GM12878 (cell line): ENCODE measurements around the gene ELFN2. TPM values are rescaled to one million over a fixed set of nuclear protein-coding genes. Genes with fewer than 3 reads are reported as not detected.

ENCODE experiments used
- ATAC-seq: fragments of 200-7000 bp; cut with Tn5 transposase; 3 replicates; pipeline ENCODE4 v1.9.1; 2020; ENCODE audit warnings: mild to moderate bottlenecking, moderate library complexity
- BruUV-seq: library from RNA; stranded (reverse); fragments of 400-500 nt; replicated peaks from 2 replicates; lab custom pipeline; 2021; lab: Mats Ljungman, UMichigan
- CTCF ChIA-PET: fragments of 300-600 bp; sonication (Branson Sonifier 250); formaldehyde crosslinking; extraction: SDS; loops from one replicate; lab custom pipeline; 2021; ENCODE audit warnings: inconsistent platforms; lab: Yijun Ruan, JAX
- POLR2A ChIA-PET: fragments of 350-600 bp; formaldehyde crosslinking; extraction: SDS; loops from one replicate; lab custom pipeline; 2021; ENCODE audit warnings: inconsistent platforms; lab: Charles Lee
- RAD21 ChIA-PET: fragments of 300-600 bp; sonication (Branson Sonifier 250); formaldehyde crosslinking; loops from one replicate; lab custom pipeline; 2023; ENCODE audit warnings: antibody characterized with exemption; ENCODE audit not compliant: unreplicated experiment; lab: Charles Lee
- SMC1A ChIA-PET: fragments of 300-600 bp; sonication (Branson Sonifier 250); formaldehyde crosslinking; loops from one replicate; lab custom pipeline; 2023; ENCODE audit not compliant: unreplicated experiment, uncharacterized antibody; lab: Charles Lee
- DNase-seq: peaks from one replicate; pipeline ENCODE4 v3.0.0-alpha.2; 2011; ENCODE audit warnings: low read depth, low spot score
- FAIRE-seq: peaks from 3 replicates; lab custom pipeline; 2011; peaks lifted over from hg19 to GRCh38; lab: Jason Lieb, UNC
- H2AFZ ChIP-seq: 2 replicates; pipeline ENCODE4 v1.6.0; 2011; ENCODE audit warnings: low read depth, low read length, control low read depth; ENCODE audit not compliant: control insufficient read depth
- H3K27ac ChIP-seq: 2 replicates; pipeline ENCODE4 v1.5.1; 2011; ENCODE audit warnings: control low read depth; ENCODE audit not compliant: control insufficient read depth, insufficient read depth
- H3K27me3 ChIP-seq, 2 experiments: replicated peaks in 1 of 2; 2 replicates each; pipeline versions ENCODE4 v1.6.0 to v1.6.1; 2011; ENCODE audit warnings: low read length in 1 of 2; ENCODE audit not compliant: control insufficient read depth in 2 of 2, insufficient read depth in 2 of 2
- H3K36me3 ChIP-seq, 2 experiments: 2 replicates each; pipeline ENCODE4 v1.5.1; 2011; ENCODE audit warnings: low read length in 1 of 2; ENCODE audit not compliant: control insufficient read depth in 2 of 2, insufficient read depth in 2 of 2
- H3K4me1 ChIP-seq: 2 replicates; pipeline ENCODE4 v1.6.1; 2011; ENCODE audit warnings: mild to moderate bottlenecking, low read length, moderate library complexity, mixed read lengths; ENCODE audit not compliant: control insufficient read depth, insufficient read depth
- H3K4me2 ChIP-seq: 2 replicates; pipeline ENCODE4 v1.6.0; 2011; ENCODE audit warnings: control low read depth; ENCODE audit not compliant: control insufficient read depth, insufficient read depth
- H3K4me3 ChIP-seq: fragments of 200-600 bp; sonication (generic); 2 replicates; pipeline ENCODE4 v1.5.1; 2016
- H3K79me2 ChIP-seq: 2 replicates; pipeline ENCODE4 v1.6.0; 2011; ENCODE audit warnings: low read length; ENCODE audit not compliant: control insufficient read depth, insufficient read depth
- H3K9ac ChIP-seq: 2 replicates; pipeline ENCODE4 v1.8.0; 2011; ENCODE audit warnings: low read length, control low read depth, mixed read lengths; ENCODE audit not compliant: control insufficient read depth, insufficient read depth
- H3K9me3 ChIP-seq: replicated peaks from 3 replicates; pipeline ENCODE4 v1.5.1; 2011; ENCODE audit warnings: mild to moderate bottlenecking, low read length; ENCODE audit not compliant: control insufficient read depth, insufficient read depth
- H4K20me1 ChIP-seq: 2 replicates; pipeline ENCODE4 v1.6.0; 2011; ENCODE audit not compliant: control insufficient read depth, insufficient read depth
- DPF2 ChIP-seq: fragments of 450-650 bp; IDR thresholded peaks from 2 replicates; pipeline ENCODE4 v1.6.1; 2017; ENCODE audit warnings: mild to moderate bottlenecking
- EZH2 ChIP-seq: IDR thresholded peaks from 2 replicates; pipeline ENCODE4 v1.6.1; 2012; ENCODE audit warnings: low read depth, mild to moderate bottlenecking, control low read depth, inconsistent platforms, low read length, borderline replicate concordance; ENCODE audit not compliant: control insufficient read depth
- IRF5 ChIP-seq: fragments of 450-650 bp; IDR thresholded peaks from 2 replicates; pipeline ENCODE4 v1.6.1; 2017; ENCODE audit warnings: borderline replicate concordance
- JUNB ChIP-seq: IDR thresholded peaks from 2 replicates; pipeline ENCODE4 v1.6.1; 2016; ENCODE audit warnings: antibody characterized with exemption, mild to moderate bottlenecking
- NFYA ChIP-seq: IDR thresholded peaks from 2 replicates; pipeline ENCODE4 v1.6.1; 2011; ENCODE audit warnings: low read depth, mild to moderate bottlenecking, low read length, improper control_type of control experiment, borderline replicate concordance
- NRF1 ChIP-seq: conservative IDR thresholded peaks from 2 replicates; pipeline ENCODE4 v1.6.1; 2011; ENCODE audit warnings: mild to moderate bottlenecking, low read depth, low read length, improper control_type of control experiment
- POLR2AphosphoS2 ChIP-seq: IDR thresholded peaks from 2 replicates; pipeline ENCODE4 v1.6.1; 2011; ENCODE audit warnings: low read depth, mild to moderate bottlenecking, low read length, improper control_type of control experiment, moderate library complexity
- SIN3A ChIP-seq: IDR thresholded peaks from 2 replicates; pipeline ENCODE4 v1.6.1; 2012; ENCODE audit warnings: low read depth, low read length, improper control_type of control experiment
- SIX5 ChIP-seq: IDR thresholded peaks from 2 replicates; pipeline ENCODE4 v1.6.1; 2011; ENCODE audit warnings: mild to moderate bottlenecking, low read depth, low read length, moderate library complexity; ENCODE audit not compliant: severe bottlenecking
- STAT3 ChIP-seq: IDR thresholded peaks from 2 replicates; pipeline ENCODE4 v1.6.1; 2011; ENCODE audit warnings: low read depth, low read length, improper control_type of control experiment
- YBX1 ChIP-seq: fragments of 450-650 bp; IDR thresholded peaks from 2 replicates; pipeline ENCODE4 v1.6.1; 2016; ENCODE audit warnings: antibody characterized with exemption
- ZNF207 ChIP-seq: fragments of 450-650 bp; IDR thresholded peaks from 2 replicates; pipeline ENCODE4 v1.6.1; 2014; ENCODE audit warnings: antibody characterized with exemption, mild to moderate bottlenecking, borderline replicate concordance
- WGBS: methylation state at CpG from one replicate; pipeline ENCODE4 v1.1.6; 2016; ENCODE audit warnings: low lambda C conversion rate; ENCODE audit not compliant: insufficient replicate concordance, insufficient coverage; ENCODE audit errors: missing lambda C conversion rate; 5-methylcytosine and 5-hydroxymethylcytosine counted together
- in situ Hi-C: fragments of 300-500 bp; cut with MboI; formaldehyde crosslinking; loops from 9 replicates; pipeline ENCODE4 v1.14.3; 2018; ENCODE audit warnings: mixed read lengths
- intact Hi-C: fragments of 100-400 bp; cut with micrococcal nuclease; formaldehyde crosslinking; loops from one replicate; pipeline ENCODE4 v1.14.2; 2022; ENCODE audit not compliant: unreplicated experiment
- polyA plus RNA-seq, 11 experiments: library from polyadenylated mRNA; depleted of rRNA in 4 of 11; unstranded in 6 of 11; stranded (reverse) in 5 of 11; fragments of >200 nt; fragmentation: Nextera tagmentation in 4 of 11; fragmentation: Illumina TruSeq in 1 of 11; extraction: Ambion mirVana in 4 of 11; extraction: Trizol in 1 of 11; gene quantifications; 1 replicate in 1 of 11; 2 replicates in 10 of 11; pipeline versions ENCODE4 v1.2.1 to v1.2.3, GENCODE V29; 2011 to 2016; ENCODE audit warnings: inconsistent platforms in 2 of 11, missing spikeins in 2 of 11, low read depth in 1 of 11
- total RNA-seq, 4 experiments: library from RNA; depleted of rRNA in 3 of 4; stranded (reverse); fragments of >200 nt in 3 of 4; fragmentation: Illumina TruSeq in 1 of 4; extraction: Trizol in 1 of 4; gene quantifications; 2 replicates each; pipeline versions ENCODE4 v1.2.1 to v1.2.3, GENCODE V29; 2013 to 2021
- TF ChIP-seq, protein P1 (sequence below): IDR thresholded peaks from 2 replicates; pipeline ENCODE4 v1.6.1; 2012; ENCODE audit warnings: low read depth, low read length, improper control_type of control experiment
- TF ChIP-seq, protein P2 (sequence below): IDR thresholded peaks from 2 replicates; pipeline ENCODE4 v1.6.1; 2012; ENCODE audit warnings: low read length, inconsistent platforms

Gene ELFN2
- total and polyA plus RNA-seq, 10 of the 15 experiments (the other 5 are each of a cell fraction or from before 2014, with no cell fraction given): 0.03 to 0.05 TPM; not detected in 8

DNA sequence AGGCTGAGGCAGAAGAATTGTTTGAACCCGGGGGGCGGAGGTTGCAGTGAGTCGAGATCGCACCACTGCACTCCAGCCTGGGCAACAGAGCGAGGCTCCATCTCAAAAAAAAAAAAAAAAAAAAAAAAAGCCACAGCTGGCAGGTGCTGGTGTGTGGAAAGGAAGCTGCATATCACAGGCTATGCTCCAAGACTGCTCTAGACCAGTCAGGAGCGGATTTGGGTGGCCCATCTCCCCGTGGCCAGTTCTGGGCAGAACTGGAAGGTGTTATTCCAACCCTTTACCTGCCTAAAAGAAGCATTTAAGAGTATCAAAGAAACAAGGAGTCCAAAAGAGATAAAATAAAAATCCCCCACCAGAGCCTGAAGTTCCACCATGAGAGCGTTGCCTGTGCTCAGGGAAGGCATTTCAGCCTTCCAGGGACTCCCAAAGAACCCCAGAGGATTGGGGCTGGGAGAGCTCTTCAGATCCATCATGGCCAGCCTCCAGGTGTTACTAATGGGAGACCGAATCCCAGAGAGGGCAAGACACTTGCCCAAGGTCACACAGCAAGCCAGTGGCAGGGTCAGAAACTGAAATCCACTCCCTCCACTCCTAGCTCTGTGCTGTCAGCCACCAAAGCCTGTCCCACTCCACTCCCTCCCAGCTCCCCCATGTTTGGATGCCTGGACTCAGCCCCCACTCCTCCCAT lies 44.6 kb upstream of the ELFN2 start:
- WGBS: 88% methylated on average over 8 of the region's 9 CpGs
- Histone ChIP-seq H3K9ac (no peak overlapping the region), H3K27ac (no peak overlapping the region), H3K4me1 (no peaks in the 10 kb centered on the region), H3K27me3 (no peaks in the 10 kb centered on the region), H2AFZ (no peak overlapping the region), H3K4me2 (no peak overlapping the region), H3K79me2 (no peaks in the 10 kb centered on the region), H4K20me1 (no peaks in the 10 kb centered on the region; the same call in 1 of the 2 replicates), H3K9me3 (no peaks in the 10 kb centered on the region), H3K4me3 (no peak overlapping the region), H3K36me3 (peaks cover 11 to 13% of the 10 kb centered on the region in 2 experiments; a peak in 3 of 4 replicates)
- DNase-seq: no peak
- POLR2A ChIA-PET: no interaction called here
- CTCF ChIA-PET: interaction anchor here (0.5 to 4.4 kb wide), 27 partner anchors 8 to 494 kb away, joined by 3 to 75 read pairs (median 4); partner anchors contain the start of genes LGALS2 and MFNG
- SMC1A ChIA-PET: interaction anchor here (0.9 to 2.0 kb wide), 8 partner anchors 8 to 204 kb away, joined by 3 to 15 read pairs (median 6); partner anchors contain the start of gene MFNG
- no peak for TF ChIP-seq SIX5
- TF ChIP-seq ZNF207: no peak
- TF ChIP-seq POLR2AphosphoS2: no peak
- TF ChIP-seq STAT3: no peak
- TF ChIP-seq, protein P1, sequence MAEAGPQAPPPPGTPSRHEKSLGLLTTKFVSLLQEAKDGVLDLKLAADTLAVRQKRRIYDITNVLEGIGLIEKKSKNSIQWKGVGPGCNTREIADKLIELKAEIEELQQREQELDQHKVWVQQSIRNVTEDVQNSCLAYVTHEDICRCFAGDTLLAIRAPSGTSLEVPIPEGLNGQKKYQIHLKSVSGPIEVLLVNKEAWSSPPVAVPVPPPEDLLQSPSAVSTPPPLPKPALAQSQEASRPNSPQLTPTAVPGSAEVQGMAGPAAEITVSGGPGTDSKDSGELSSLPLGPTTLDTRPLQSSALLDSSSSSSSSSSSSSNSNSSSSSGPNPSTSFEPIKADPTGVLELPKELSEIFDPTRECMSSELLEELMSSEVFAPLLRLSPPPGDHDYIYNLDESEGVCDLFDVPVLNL: no peak
- TF ChIP-seq JUNB: no peak
- no peak for TF ChIP-seq IRF5
- TF ChIP-seq YBX1: no peak
- TF ChIP-seq NFYA: no peak
- no peak for TF ChIP-seq DPF2
- TF ChIP-seq, protein P2, sequence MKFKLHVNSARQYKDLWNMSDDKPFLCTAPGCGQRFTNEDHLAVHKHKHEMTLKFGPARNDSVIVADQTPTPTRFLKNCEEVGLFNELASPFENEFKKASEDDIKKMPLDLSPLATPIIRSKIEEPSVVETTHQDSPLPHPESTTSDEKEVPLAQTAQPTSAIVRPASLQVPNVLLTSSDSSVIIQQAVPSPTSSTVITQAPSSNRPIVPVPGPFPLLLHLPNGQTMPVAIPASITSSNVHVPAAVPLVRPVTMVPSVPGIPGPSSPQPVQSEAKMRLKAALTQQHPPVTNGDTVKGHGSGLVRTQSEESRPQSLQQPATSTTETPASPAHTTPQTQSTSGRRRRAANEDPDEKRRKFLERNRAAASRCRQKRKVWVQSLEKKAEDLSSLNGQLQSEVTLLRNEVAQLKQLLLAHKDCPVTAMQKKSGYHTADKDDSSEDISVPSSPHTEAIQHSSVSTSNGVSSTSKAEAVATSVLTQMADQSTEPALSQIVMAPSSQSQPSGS: no peak
- no peak for TF ChIP-seq NRF1
- no peak for TF ChIP-seq EZH2
- no peak for TF ChIP-seq SIN3A
- in situ Hi-C loops (no loop called here), intact Hi-C loops (no loop called here)
- RAD21 ChIA-PET: interaction anchor here (0.7 to 2.0 kb wide), 8 partner anchors 11 to 216 kb away, joined by 3 to 22 read pairs (median 3); no protein-coding TSS in a partner anchor
- ATAC-seq: no peak; the same call in 2 of the 3 replicates
- BruUV-seq: no TSS peak
- FAIRE-seq: no peak
